ENCODE measurements around the gene FOXC1. TPM values are rescaled to one million over a fixed set of nuclear protein-coding genes. Genes with fewer than 3 reads are reported as not detected.
A peak's percentile ranks its signal among the peaks of the same experiment; 100 is the strongest.

Gene FOXC1
- polyA plus RNA-seq, 1 of the 3 experiments (the other 2 are of a cell fraction), result 4.3 TPM

DNA sequence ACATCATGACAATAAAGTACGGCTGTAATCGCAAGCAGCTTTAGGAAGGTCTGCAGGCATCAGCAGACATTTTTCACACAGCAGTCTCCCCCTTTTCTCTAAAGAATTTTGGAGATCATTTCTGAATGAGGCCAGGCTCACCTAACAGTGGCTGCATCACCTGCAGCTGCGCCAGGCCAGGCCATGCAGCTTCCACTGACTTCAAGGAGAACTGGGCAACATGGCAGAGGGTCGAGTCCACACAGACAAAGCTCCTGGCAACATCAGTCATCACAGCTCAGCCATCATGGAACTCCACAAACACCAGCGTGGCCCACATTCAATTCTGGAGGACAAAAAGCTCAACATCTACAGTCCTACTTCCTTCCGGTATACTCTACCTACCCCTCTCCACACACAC lies 17.8 kb upstream of the FOXC1 start:
- Histone ChIP-seq H3K4me2 (no peak overlapping the region), H3K9me3 (no peaks in the 10 kb centered on the region), H3K27ac (ENCODE audit: low read depth in 2 of 2, low read length in 1 of 2) (no peak overlapping the region), H4K20me1 (ENCODE audit: insufficient read depth) (no peaks in the 10 kb centered on the region), H3K4me3 (ENCODE audit: low read depth in 2 of 2, low read length in 1 of 2) (no peak overlapping the region), H3K79me2 (ENCODE audit: insufficient read depth) (no peaks in the 10 kb centered on the region), H3K9me2 (no peaks in the 10 kb centered on the region), H2AFZ (ENCODE audit: low read depth) (no peak overlapping the region), H3K4me1 (ENCODE audit: control insufficient read depth in 1 of 2, insufficient read depth in 2 of 2, low read depth in 1 of 2, low read length in 1 of 2) (peaks cover 0 to 10% of the 10 kb centered on the region in 2 experiments; a peak in 1 of 4 replicates), H3K36me3 (replicated peaks in 1 of 2; ENCODE audit: control insufficient read depth in 1 of 2, insufficient read depth in 2 of 2, low read length in 1 of 2) (no peaks in the 10 kb centered on the region), H3F3A (replicated peaks; ENCODE audit: insufficient read depth) (no peaks in the 10 kb centered on the region), H3K27me3 (ENCODE audit: insufficient read depth) (peaks cover 75% of the 10 kb centered on the region), H3K9ac (no peak overlapping the region)
- no peak for DNase-seq
- ChIA-PET CTCF (interaction anchor here (1.1 to 1.3 kb wide), 4 partner anchors 13 to 1146 kb away, joined by 3 to 5 read pairs (median 4); no protein-coding TSS in a partner anchor), POLR2A (no interaction called here)
- 63% methylated on average over 5 of the region's 6 CpGs for WGBS (ENCODE audit: low lambda C conversion rate)
- no peak for TF ChIP-seq SMC3 (IDR thresholded peaks at IDR 0.05; ENCODE audit: low read depth, low read length)
- TF ChIP-seq JUND (IDR thresholded peaks at IDR 0.05), result no peak
- no peak for TF ChIP-seq YY1 (IDR thresholded peaks at IDR 0.05; ENCODE audit: low read depth)
- no peak for TF ChIP-seq POLR2AphosphoS5 (IDR thresholded peaks at IDR 0.05; ENCODE audit: low read depth, low read length)
- no peak for TF ChIP-seq RXRA (IDR thresholded peaks at IDR 0.05; ENCODE audit: borderline replicate concordance, low read depth)
- TF ChIP-seq ELF1 (IDR thresholded peaks at IDR 0.05), result no peak
- no peak for TF ChIP-seq USF1 (IDR thresholded peaks at IDR 0.05; ENCODE audit: borderline replicate concordance, low read depth)
- TF ChIP-seq GATA2 (CRISPR knock-in tag; IDR thresholded peaks at IDR 0.05), result no peak
- TF ChIP-seq IRF3 (IDR thresholded peaks at IDR 0.05; ENCODE audit: low read depth, low read length), result no peak
- no peak for TF ChIP-seq SIN3A (IDR thresholded peaks at IDR 0.05; ENCODE audit: borderline replicate concordance, low read depth, low read length)
- no peak for TF ChIP-seq FOXJ3 (CRISPR knock-in tag; IDR thresholded peaks at IDR 0.05)

DNA sequence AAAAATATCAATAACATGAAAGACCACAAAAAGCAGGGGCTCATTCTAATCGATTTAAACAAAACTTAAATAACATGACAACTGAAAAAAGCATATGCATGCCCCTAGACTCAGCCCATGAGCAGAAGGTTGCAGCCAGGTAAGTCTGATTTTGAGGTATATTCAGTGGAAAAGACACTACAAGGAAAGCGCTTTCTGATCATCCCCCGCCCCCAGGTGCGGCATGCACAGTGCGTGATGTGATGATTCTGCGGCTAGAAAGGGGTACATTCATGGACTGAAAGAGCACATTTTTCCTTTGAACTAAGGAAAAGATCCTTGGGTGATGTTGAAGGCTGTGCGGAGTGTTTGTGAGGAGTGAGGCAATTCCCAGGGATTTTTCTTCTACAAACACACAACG lies 16.9 kb upstream of the FOXC1 start:
- Histone ChIP-seq H3F3A (replicated peaks; ENCODE audit: insufficient read depth) (no peaks in the 10 kb centered on the region), H3K4me3 (ENCODE audit: low read depth in 2 of 2, low read length in 1 of 2) (no peak overlapping the region), H3K4me2 (no peak overlapping the region), H3K9me3 (no peaks in the 10 kb centered on the region), H2AFZ (ENCODE audit: low read depth) (no peak overlapping the region), H3K27ac (ENCODE audit: low read depth in 2 of 2, low read length in 1 of 2) (no peak overlapping the region), H3K4me1 (ENCODE audit: control insufficient read depth in 1 of 2, insufficient read depth in 2 of 2, low read depth in 1 of 2, low read length in 1 of 2) (peaks cover 0 to 10% of the 10 kb centered on the region in 2 experiments; a peak in 1 of 4 replicates), H3K27me3 (ENCODE audit: insufficient read depth) (peaks cover 67% of the 10 kb centered on the region), H4K20me1 (ENCODE audit: insufficient read depth) (no peaks in the 10 kb centered on the region), H3K9me2 (no peaks in the 10 kb centered on the region), H3K36me3 (replicated peaks in 1 of 2; ENCODE audit: control insufficient read depth in 1 of 2, insufficient read depth in 2 of 2, low read length in 1 of 2) (no peaks in the 10 kb centered on the region), H3K9ac (no peak overlapping the region), H3K79me2 (ENCODE audit: insufficient read depth) (no peaks in the 10 kb centered on the region)
- WGBS (ENCODE audit: low lambda C conversion rate), result 64% methylated on average over 8 of the region's 8 CpGs
- POLR2A ChIA-PET, result no interaction called here
- TF ChIP-seq SIN3A (IDR thresholded peaks at IDR 0.05; ENCODE audit: borderline replicate concordance, low read depth, low read length), result no peak
- TF ChIP-seq TCF12 (IDR thresholded peaks at IDR 0.05), result no peak
- no peak for TF ChIP-seq YY1 (IDR thresholded peaks at IDR 0.05; ENCODE audit: low read depth)
- no peak for TF ChIP-seq USF1 (IDR thresholded peaks at IDR 0.05; ENCODE audit: borderline replicate concordance, low read depth)
- TF ChIP-seq SMC3 (IDR thresholded peaks at IDR 0.05; ENCODE audit: low read depth, low read length), result no peak
- TF ChIP-seq MEF2A (IDR thresholded peaks at IDR 0.05; ENCODE audit: borderline replicate concordance, low read depth), result no peak
- TF ChIP-seq, protein P1, sequence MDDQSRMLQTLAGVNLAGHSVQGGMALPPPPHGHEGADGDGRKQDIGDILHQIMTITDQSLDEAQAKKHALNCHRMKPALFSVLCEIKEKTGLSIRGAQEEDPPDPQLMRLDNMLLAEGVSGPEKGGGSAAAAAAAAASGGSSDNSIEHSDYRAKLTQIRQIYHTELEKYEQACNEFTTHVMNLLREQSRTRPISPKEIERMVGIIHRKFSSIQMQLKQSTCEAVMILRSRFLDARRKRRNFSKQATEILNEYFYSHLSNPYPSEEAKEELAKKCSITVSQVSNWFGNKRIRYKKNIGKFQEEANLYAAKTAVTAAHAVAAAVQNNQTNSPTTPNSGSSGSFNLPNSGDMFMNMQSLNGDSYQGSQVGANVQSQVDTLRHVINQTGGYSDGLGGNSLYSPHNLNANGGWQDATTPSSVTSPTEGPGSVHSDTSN (IDR thresholded peaks at IDR 0.05), result no peak
- TF ChIP-seq TEAD4 (IDR thresholded peaks at IDR 0.05; ENCODE audit: borderline replicate concordance, insufficient read depth), result no peak
- TF ChIP-seq EP300 (IDR thresholded peaks at IDR 0.05; ENCODE audit: borderline replicate concordance in 1 of 2, low read depth in 1 of 2, low read length in 1 of 2), result no peak
- no peak for TF ChIP-seq FOXJ3 (CRISPR knock-in tag; IDR thresholded peaks at IDR 0.05)
- no peak for TF ChIP-seq TAF1 (IDR thresholded peaks at IDR 0.05; ENCODE audit: borderline replicate concordance, low read depth, low read length)
- TF ChIP-seq REST (IDR thresholded peaks at IDR 0.05; ENCODE audit: low read depth, low read length), result no peak
- CTCF ChIA-PET, result interaction anchor here (1.1 to 5.5 kb wide), 5 partner anchors 12 to 1042 kb away, joined by 3 to 41 read pairs (median 5); no protein-coding TSS in a partner anchor
- peak; percentile 3 for DNase-seq

Data from SK-N-SH (cell line).